Liver (tissue), 9 donors: Measurements from ENCODE around the gene SEMA4F. TPM values are rescaled to one million over a fixed set of nuclear protein-coding genes. Genes with fewer than 3 reads are reported as not detected.

Experiments
- DNase-seq: peaks from one replicate; pipeline ENCODE4 v3.0.0-alpha.2; 2017; ENCODE audit warnings: low spot score
- H3K27ac ChIP-seq, 2 donors: one replicate each; pipeline ENCODE4 v1.7.0; 2013; ENCODE audit warnings: inconsistent platforms in 2 of 2, low read length in 2 of 2, control low read depth in 1 of 2, low read depth in 1 of 2, mild to moderate bottlenecking in 1 of 2
- H3K27me3 ChIP-seq, 4 donors: one replicate each; pipeline versions ENCODE4 v1.6.1 to v1.7.0; 2013; ENCODE audit warnings: low read length in 3 of 4, inconsistent platforms in 1 of 4, mild to moderate bottlenecking in 1 of 4, moderate library complexity in 1 of 4; ENCODE audit not compliant: control insufficient read depth in 4 of 4, insufficient read depth in 4 of 4
- H3K36me3 ChIP-seq, 4 donors: one replicate each; pipeline versions ENCODE4 v1.6.1 to v1.7.0; 2013; ENCODE audit warnings: low read length in 3 of 4, mild to moderate bottlenecking in 3 of 4, low read depth in 1 of 4, moderate library complexity in 1 of 4; ENCODE audit not compliant: control insufficient read depth in 4 of 4, insufficient read depth in 3 of 4
- H3K4me1 ChIP-seq, 4 donors: one replicate each; pipeline versions ENCODE4 v1.6.1 to v1.7.0; 2013; ENCODE audit warnings: low read length in 3 of 4, mild to moderate bottlenecking in 3 of 4, moderate library complexity in 1 of 4; ENCODE audit not compliant: control insufficient read depth in 4 of 4, insufficient read depth in 4 of 4
- H3K4me3 ChIP-seq, 3 donors: one replicate each; pipeline versions ENCODE4 v1.6.1 to v1.7.0; 2013; ENCODE audit warnings: low read length in 3 of 3, control low read depth in 1 of 3, low read depth in 1 of 3, mild to moderate bottlenecking in 1 of 3
- H3K9ac ChIP-seq, 2 donors: one replicate each; pipeline ENCODE4 v1.7.0; 2013; ENCODE audit warnings: low read length in 2 of 2, mild to moderate bottlenecking in 2 of 2, moderate library complexity in 2 of 2, control low read depth in 1 of 2, low read depth in 1 of 2
- H3K9me3 ChIP-seq, 4 donors: one replicate each; pipeline versions ENCODE4 v1.6.1 to v1.7.0; 2013; ENCODE audit warnings: low read length in 3 of 4; ENCODE audit not compliant: control insufficient read depth in 4 of 4
- EGR1 ChIP-seq, 2 donors: IDR thresholded peaks; 2 replicates each; pipeline ENCODE4 v1.6.1; 2016 to 2018; ENCODE audit warnings: antibody characterized with exemption in 2 of 2, low read depth in 2 of 2
- FOXA1 ChIP-seq: IDR thresholded peaks from 2 replicates; pipeline ENCODE4 v1.6.1; 2016; ENCODE audit warnings: antibody characterized with exemption
- FOXA2 ChIP-seq: IDR thresholded peaks from 2 replicates; pipeline ENCODE4 v1.6.1; 2016; ENCODE audit warnings: antibody characterized with exemption
- GABPA ChIP-seq, 2 donors: IDR thresholded peaks in 1 of 2; conservative IDR thresholded peaks in 1 of 2; 2 replicates each; pipeline ENCODE4 v1.6.1; 2016; ENCODE audit warnings: antibody characterized with exemption in 2 of 2, mild to moderate bottlenecking in 1 of 2, moderate library complexity in 1 of 2
- HNF4G ChIP-seq: IDR thresholded peaks from 2 replicates; pipeline ENCODE4 v1.6.1; 2016; ENCODE audit warnings: antibody characterized with exemption
- JUND ChIP-seq, 2 donors: IDR thresholded peaks; 2 replicates each; pipeline ENCODE4 v1.6.1; 2016; ENCODE audit warnings: antibody characterized with exemption in 2 of 2
- NR2F2 ChIP-seq: IDR thresholded peaks from 2 replicates; pipeline ENCODE4 v1.6.1; 2016; ENCODE audit warnings: antibody characterized with exemption
- RAD21 ChIP-seq, 2 donors: IDR thresholded peaks; 2 replicates each; pipeline ENCODE4 v1.6.1; 2016; ENCODE audit warnings: antibody characterized with exemption in 2 of 2, mild to moderate bottlenecking in 2 of 2
- RXRA ChIP-seq, 2 donors: IDR thresholded peaks; 2 replicates each; pipeline ENCODE4 v1.6.1; 2017 to 2018; ENCODE audit warnings: antibody characterized with exemption in 2 of 2, mild to moderate bottlenecking in 1 of 2
- TAF1 ChIP-seq: conservative IDR thresholded peaks from 2 replicates; pipeline ENCODE4 v1.6.1; 2016; ENCODE audit warnings: antibody characterized with exemption, mild to moderate bottlenecking
- YY1 ChIP-seq: IDR thresholded peaks from 2 replicates; pipeline ENCODE4 v1.6.1; 2016; ENCODE audit warnings: antibody characterized with exemption, mild to moderate bottlenecking
- WGBS: extraction: QIAGEN DNeasy Blood & Tissue Kit; methylation state at CpG from one replicate; pipeline ENCODE4 v1.1.7; 2013; 5-methylcytosine and 5-hydroxymethylcytosine counted together
- polyA plus RNA-seq, 2 donors: library from polyadenylated mRNA; stranded (reverse) in 1 of 2; unstranded in 1 of 2; fragments of 200-250 nt in 1 of 2; fragments of >200 nt in 1 of 2; fragmentation: Nextera tagmentation in 1 of 2; extraction: Ambion mirVana in 1 of 2; gene quantifications; one replicate each; pipeline versions ENCODE4 v1.2.1 to v1.2.3, GENCODE V29; 2013 to 2015
- total RNA-seq, 2 donors: library from RNA; depleted of rRNA; stranded (reverse); fragments of >200 nt; gene quantifications; one replicate each; pipeline ENCODE4 v1.2.3, GENCODE V29; 2014
- TF ChIP-seq, protein P1 (sequence below): IDR thresholded peaks from 2 replicates; pipeline ENCODE4 v1.6.1; 2016; ENCODE audit warnings: antibody characterized with exemption, mild to moderate bottlenecking
- TF ChIP-seq, protein P2 (sequence below): IDR thresholded peaks from 2 replicates; pipeline ENCODE4 v1.6.1; 2016; ENCODE audit warnings: antibody characterized with exemption
- TF ChIP-seq, protein P3 (sequence below): IDR thresholded peaks from 2 replicates; pipeline ENCODE4 v1.6.1; 2016; ENCODE audit warnings: antibody characterized with exemption
- TF ChIP-seq, protein P4 (sequence below): IDR thresholded peaks from 2 replicates; pipeline ENCODE4 v1.6.1; 2016; ENCODE audit warnings: antibody characterized with exemption
- TF ChIP-seq, protein P5 (sequence below): fragments of 150-350 bp; IDR thresholded peaks from 2 replicates; pipeline ENCODE4 v1.5.1; 2017; ENCODE audit warnings: improper control_type of control experiment, low read depth, low read length; ENCODE audit not compliant: missing input control
- donor health status: healthy.
- donor health status: healthy.
- donor health status: healthy.
- donor health status: healthy.
- donor health status: healthy.

SEMA4F gene
- total and polyA plus RNA-seq, 4 donors: 0.57 to 1.1 (median 0.96) TPM

DNA sequence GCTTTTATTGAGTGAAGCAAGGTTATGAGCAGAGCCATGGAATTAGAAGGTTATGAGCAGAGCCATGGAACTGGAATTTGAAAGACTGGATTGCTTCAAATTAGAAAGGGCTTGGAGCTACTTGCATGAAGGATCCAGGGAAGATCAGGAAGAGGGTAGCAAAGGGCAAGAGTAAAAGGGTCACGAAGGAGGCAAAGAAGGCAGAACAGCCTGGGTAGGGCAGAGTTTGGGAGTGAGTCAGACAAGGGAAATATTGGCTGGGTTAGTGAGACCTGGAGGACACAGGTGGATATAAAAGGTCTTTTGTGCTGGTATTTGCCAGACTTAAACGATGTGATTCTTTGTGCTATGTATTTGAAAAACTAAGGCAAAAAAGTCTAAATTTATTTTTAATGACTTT, 65.0 kb downstream of the SEMA4F start:
- DNase-seq: no peak
- Histone ChIP-seq H3K27ac (no peak overlapping the region), H3K9ac (no peak overlapping the region), H3K4me3 (no peak overlapping the region), H3K9me3 (no peaks in the 10 kb centered on the region), H3K36me3 (no peaks in the 10 kb centered on the region), H3K4me1 (peaks cover 1 to 11% (median 6%) of the 10 kb centered on the region in 4 donors), H3K27me3 (no peaks in the 10 kb centered on the region)
- TF ChIP-seq RAD21 (IDR thresholded peaks at IDR 0.05): no peak
- TF ChIP-seq, protein P1, sequence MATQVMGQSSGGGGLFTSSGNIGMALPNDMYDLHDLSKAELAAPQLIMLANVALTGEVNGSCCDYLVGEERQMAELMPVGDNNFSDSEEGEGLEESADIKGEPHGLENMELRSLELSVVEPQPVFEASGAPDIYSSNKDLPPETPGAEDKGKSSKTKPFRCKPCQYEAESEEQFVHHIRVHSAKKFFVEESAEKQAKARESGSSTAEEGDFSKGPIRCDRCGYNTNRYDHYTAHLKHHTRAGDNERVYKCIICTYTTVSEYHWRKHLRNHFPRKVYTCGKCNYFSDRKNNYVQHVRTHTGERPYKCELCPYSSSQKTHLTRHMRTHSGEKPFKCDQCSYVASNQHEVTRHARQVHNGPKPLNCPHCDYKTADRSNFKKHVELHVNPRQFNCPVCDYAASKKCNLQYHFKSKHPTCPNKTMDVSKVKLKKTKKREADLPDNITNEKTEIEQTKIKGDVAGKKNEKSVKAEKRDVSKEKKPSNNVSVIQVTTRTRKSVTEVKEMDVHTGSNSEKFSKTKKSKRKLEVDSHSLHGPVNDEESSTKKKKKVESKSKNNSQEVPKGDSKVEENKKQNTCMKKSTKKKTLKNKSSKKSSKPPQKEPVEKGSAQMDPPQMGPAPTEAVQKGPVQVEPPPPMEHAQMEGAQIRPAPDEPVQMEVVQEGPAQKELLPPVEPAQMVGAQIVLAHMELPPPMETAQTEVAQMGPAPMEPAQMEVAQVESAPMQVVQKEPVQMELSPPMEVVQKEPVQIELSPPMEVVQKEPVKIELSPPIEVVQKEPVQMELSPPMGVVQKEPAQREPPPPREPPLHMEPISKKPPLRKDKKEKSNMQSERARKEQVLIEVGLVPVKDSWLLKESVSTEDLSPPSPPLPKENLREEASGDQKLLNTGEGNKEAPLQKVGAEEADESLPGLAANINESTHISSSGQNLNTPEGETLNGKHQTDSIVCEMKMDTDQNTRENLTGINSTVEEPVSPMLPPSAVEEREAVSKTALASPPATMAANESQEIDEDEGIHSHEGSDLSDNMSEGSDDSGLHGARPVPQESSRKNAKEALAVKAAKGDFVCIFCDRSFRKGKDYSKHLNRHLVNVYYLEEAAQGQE: no peak
- 65% methylated on average over 2 of the region's 2 CpGs for WGBS

DNA sequence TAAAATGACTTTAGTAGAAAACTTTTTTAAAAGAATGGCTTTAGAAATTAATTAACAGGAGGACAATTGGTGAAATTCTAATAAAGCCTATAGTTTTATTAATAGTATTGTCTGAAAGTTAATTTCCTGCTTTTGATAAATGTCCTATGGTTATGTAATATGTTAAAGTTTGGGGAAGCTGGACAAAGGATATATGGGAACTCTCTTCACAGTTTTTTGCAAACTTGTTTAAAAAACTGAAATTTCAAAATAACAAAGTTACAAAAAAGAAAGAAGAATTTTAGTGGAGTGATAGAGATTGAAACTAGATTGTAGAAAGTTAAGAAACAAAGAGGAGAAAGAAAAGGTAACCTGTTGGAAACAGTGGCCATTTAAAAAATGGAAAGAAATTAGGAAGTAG, 67.3 kb downstream of the SEMA4F start:
- Histone ChIP-seq H3K4me3 (no peak overlapping the region), H3K9me3 (no peaks in the 10 kb centered on the region), H3K27ac (no peak overlapping the region), H3K27me3 (no peaks in the 10 kb centered on the region), H3K9ac (no peak overlapping the region), H3K36me3 (no peaks in the 10 kb centered on the region), H3K4me1 (no peaks in the 10 kb centered on the region)
- TF ChIP-seq, protein P2, sequence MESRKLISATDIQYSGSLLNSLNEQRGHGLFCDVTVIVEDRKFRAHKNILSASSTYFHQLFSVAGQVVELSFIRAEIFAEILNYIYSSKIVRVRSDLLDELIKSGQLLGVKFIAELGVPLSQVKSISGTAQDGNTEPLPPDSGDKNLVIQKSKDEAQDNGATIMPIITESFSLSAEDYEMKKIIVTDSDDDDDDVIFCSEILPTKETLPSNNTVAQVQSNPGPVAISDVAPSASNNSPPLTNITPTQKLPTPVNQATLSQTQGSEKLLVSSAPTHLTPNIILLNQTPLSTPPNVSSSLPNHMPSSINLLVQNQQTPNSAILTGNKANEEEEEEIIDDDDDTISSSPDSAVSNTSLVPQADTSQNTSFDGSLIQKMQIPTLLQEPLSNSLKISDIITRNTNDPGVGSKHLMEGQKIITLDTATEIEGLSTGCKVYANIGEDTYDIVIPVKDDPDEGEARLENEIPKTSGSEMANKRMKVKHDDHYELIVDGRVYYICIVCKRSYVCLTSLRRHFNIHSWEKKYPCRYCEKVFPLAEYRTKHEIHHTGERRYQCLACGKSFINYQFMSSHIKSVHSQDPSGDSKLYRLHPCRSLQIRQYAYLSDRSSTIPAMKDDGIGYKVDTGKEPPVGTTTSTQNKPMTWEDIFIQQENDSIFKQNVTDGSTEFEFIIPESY: no peak
- TF ChIP-seq, protein P3, sequence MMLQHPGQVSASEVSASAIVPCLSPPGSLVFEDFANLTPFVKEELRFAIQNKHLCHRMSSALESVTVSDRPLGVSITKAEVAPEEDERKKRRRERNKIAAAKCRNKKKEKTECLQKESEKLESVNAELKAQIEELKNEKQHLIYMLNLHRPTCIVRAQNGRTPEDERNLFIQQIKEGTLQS: no peak
- TF ChIP-seq, protein P4, sequence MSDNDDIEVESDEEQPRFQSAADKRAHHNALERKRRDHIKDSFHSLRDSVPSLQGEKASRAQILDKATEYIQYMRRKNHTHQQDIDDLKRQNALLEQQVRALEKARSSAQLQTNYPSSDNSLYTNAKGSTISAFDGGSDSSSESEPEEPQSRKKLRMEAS: no peak
- TF ChIP-seq EGR1 (IDR thresholded peaks at IDR 0.05; ENCODE audit: low read depth in 2 of 2) (no peak), TAF1 (no peak), HNF4G (no peak), FOXA2 (no peak), YY1 (no peak), GABPA (IDR thresholded peaks at IDR 0.05 in 1 of 2, conservative IDR thresholded peaks at IDR 0.05 in 1 of 2) (no peak), RAD21 (IDR thresholded peaks at IDR 0.05) (no peak), FOXA1 (no peak), JUND (IDR thresholded peaks at IDR 0.05) (no peak), NR2F2 (no peak), RXRA (IDR thresholded peaks at IDR 0.05) (no peak)
- TF ChIP-seq, protein P5, sequence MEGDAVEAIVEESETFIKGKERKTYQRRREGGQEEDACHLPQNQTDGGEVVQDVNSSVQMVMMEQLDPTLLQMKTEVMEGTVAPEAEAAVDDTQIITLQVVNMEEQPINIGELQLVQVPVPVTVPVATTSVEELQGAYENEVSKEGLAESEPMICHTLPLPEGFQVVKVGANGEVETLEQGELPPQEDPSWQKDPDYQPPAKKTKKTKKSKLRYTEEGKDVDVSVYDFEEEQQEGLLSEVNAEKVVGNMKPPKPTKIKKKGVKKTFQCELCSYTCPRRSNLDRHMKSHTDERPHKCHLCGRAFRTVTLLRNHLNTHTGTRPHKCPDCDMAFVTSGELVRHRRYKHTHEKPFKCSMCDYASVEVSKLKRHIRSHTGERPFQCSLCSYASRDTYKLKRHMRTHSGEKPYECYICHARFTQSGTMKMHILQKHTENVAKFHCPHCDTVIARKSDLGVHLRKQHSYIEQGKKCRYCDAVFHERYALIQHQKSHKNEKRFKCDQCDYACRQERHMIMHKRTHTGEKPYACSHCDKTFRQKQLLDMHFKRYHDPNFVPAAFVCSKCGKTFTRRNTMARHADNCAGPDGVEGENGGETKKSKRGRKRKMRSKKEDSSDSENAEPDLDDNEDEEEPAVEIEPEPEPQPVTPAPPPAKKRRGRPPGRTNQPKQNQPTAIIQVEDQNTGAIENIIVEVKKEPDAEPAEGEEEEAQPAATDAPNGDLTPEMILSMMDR: no peak
- TF ChIP-seq, protein P1: no peak
- DNase-seq: no peak
